ENCODE measurements around the gene RABEP1.
A peak's percentile ranks its signal among the peaks of the same experiment; 100 is the strongest.

The RABEP1 gene

DNA sequence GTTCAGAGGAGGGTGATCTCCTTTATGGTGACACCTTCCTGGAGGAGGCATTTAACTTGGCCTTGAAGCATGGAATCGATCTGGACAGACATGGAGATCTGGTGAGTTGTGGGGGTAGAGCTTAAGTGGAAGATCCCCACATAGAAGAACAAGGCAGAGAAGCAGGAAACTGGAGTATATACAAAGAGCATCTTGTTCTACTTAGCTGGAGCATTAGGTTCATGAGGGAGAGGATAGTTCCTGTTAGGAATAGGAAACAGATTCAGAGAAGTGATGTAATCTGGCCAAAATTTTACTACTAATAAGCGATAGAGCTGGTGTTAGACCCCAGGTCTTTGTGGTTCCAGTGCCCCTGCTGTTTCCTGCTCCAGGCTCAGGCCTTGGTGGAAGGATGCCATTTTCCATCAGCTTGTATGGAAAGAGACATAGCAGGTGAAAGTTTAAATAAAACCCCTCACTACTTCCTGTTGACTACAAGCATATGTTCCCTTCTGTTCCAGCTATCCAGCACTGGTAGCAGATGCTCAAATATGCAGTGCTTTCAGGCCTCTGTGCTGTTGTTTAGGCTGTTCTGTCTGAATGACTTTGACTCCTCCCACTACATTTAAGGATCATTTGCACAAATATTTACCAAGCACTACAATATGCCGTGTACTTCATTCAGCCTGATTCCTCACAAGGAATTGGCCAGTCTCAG is 147.3 kb downstream of the RABEP1 start:
- peak; percentile 91 for DNase-seq

DNA sequence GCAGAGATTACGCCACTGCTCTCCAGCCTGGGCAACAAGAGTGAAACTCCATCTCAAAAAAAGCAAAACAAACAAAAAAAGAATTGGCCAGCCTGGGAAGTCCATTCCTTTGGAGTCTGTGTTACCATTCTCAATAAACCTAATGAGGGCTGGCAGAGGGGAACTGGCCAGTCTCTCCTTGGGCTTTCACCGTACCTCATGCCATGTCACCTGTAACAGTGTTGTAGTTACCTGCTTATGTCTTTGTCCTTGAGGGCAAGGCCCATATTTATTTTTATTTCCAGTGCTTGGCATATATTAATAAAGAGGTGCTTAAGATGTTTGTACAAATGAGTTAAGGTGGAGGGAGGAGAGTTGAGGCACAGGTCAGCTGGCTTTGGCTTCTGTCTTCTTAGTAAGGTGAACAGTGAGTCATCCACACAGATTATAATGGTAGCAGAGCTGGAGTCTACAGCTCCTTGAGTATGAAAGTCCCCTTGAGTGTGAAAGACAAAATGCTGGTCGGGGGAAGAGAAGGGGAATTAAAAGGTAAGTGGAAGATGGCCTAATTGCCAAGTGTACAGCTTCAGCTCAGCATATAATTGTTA is 148.4 kb downstream of the RABEP1 start:
- no peak for DNase-seq

DNA sequence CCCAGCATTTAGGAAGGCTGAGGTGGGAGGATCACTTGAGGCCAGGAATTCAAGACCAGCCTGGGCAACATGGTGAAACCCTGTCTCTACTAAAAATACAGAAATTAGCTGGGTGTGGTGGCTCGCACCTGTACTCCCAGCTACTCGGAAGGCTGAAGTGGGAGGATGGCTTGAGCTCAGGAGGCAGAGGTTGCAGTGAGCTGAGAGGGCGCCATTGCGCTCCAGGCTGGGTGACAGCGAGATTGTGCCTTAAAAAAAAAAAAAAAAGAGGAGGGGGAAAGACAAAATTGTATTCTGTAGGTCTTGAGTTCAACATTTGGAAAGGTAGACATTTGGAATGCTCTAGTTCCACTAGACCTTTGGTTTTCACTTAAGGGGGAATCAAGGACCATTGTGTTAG is 149.2 kb downstream of the RABEP1 start:
- peak; percentile 32 for DNase-seq

DNA sequence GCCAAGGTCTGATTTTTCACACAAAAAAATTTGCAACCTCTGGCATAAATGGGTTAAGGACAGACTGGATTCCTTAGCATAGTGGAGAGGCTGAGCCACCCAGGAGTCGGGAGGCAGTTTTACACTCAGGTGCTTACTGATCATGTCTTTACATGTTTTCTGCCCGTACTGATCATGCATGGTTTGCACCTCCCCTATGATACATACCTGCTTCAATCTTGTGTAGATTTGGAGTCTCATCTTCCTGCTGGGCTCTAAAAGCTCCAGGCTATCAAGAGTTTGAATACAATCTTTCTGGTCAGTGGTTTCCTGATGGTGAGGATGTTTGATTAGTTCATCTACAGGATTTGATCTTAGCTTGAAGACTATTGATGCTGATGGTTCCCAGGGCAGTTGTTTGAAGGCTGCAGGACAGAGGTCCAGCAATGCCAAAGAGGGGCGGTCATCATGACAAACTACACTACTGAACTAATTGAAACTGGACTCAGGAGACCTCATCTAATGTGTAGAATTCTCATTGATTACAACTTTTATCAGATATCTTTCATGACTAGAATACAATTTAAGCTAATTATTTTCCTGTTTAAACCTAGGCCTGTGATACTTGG is 150.0 kb downstream of the RABEP1 start:
- no peak for DNase-seq

DNA sequence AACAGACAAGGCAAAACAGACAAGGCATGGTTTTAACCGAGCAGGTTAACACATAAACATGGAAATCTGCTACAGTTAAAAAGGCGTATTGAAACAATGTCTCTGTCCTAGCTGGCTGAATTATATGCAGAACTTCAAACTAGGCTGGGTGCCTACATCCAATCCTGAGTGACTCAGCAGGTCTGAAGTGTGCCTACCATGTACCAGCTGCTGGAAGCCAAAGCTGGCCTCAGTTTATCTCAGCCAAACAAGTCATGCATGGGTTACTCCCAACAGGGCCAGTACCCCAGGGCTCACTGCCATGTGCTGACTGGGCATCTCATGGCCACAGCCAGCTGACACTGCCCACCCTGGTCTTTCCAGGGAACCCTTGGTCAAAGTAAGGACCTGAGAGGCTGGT is 152.9 kb downstream of the RABEP1 start:
- DNase-seq: no peak

Data from DMS53 (cell line).